Stimulated activated CD8-positive, alpha-beta memory T cell treated with anti-CD3 and anti-CD28 coated beads, Interleukin-12 subunit alpha, Interleukin-12 subunit beta, amount 100 ng/mL, for 4 hours (primary cell): Measurements from ENCODE around the gene MRPL34.

Source experiments
- DNase-seq: peaks from one replicate; pipeline ENCODE4 v3.0.0-alpha.2; 2020; ENCODE audit warnings: low read depth

MRPL34 gene

DNA sequence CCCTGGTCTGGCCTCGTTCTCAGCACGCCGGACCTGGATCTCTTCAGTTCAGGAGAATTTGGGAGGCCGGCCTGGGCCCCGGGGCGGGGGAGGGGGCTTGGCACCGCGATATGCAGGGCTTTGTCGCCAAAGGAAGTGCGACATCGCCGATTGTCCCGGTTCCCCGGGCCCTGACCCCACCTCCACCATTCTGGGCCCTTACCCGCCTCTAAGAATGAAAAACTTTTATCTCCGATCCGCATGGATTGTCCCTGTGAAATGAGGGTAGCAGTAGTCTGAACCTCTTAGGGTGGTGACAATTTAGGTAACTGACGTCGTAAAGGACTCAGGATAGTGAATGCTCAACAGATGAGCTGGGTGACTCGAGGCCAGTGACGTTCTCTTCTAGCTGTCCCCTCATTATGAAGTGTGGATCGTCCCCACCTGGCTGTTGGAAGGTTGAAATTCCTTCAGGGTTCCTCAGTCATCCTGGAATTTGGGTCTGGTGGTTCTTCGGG lies 4.3 kb downstream of the MRPL34 start:
- no peak for DNase-seq

DNA sequence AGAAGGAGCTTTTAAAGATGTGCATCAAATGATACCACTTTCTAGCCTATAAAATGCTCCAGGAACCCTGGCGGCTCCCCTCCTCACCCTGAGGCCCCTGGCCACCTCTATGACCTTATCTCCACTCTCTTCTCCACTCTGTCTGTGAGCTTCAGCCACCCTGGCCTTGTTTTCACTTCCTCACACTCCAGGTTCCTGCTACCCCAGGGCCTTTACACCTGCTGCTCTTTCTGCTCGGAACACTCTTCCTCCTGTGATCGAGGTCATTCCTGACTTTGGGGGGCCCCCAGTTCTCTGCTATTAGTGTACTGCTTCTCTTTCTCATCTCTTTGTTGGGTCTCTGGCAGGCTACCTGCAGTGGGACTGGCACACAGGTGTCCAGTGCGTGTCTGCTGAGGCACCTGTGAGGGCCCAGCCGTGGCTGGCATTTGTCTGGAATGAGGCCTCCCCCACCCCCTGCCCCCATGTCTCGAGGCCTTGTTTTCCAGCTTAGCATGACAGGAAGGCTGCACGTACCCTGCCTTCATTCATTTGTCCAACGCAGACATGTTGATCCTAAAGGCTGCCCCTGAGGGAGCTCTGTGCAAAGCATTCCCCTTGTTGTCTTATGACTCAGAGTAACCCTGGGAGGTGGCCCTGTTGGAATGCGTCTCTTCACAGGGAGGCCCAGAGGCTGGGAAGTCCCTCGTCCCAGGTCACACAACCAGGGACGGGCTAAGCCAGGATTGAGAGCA lies 6.0 kb downstream of the MRPL34 start:
- DNase-seq: no peak

DNA sequence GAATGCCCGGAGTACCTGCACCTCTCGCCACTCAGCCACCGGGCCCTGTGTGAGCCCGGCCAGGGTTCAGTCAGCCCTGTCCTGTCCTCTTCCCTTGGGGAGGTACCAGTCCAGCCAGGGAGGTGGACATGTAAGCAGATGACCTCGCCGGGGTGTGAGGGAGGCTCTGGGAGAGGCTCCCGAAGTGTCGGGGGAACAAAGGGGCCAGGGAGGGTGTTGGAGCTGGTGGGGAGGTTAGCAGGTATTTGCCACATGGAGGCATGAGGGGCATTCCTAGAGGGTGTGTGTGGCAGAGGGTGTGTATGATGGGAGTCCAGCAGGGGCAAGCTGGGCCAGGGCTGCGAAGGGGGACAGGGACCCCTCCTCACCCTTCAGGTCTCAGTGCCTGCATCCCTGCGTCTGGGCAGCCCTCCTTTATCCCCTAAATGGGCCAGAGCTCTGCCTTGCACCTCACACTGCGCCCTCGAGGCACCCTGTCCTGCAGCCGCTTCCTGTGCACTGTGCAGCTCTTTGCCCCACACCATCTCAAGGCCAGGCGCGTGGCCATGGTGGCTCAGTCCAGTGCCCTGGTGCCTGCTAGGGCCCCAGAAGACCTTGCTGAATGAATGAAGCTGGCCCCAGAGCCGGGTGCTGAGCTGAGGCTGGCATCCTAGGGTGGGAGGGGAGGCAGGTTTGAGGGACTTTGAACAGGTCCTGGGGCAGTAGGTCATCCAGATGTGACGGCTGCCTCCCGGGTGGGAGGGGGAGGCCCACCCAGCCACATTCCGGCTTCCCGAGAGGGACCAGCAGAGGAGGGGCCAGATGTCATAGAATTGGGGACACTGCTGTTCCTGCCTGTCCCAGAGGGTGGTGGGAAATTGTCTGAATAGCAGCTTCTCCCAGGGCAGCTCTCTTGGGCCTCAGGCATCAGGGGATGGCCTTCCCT lies 6.8 kb downstream of the MRPL34 start:
- no peak for DNase-seq

DNA sequence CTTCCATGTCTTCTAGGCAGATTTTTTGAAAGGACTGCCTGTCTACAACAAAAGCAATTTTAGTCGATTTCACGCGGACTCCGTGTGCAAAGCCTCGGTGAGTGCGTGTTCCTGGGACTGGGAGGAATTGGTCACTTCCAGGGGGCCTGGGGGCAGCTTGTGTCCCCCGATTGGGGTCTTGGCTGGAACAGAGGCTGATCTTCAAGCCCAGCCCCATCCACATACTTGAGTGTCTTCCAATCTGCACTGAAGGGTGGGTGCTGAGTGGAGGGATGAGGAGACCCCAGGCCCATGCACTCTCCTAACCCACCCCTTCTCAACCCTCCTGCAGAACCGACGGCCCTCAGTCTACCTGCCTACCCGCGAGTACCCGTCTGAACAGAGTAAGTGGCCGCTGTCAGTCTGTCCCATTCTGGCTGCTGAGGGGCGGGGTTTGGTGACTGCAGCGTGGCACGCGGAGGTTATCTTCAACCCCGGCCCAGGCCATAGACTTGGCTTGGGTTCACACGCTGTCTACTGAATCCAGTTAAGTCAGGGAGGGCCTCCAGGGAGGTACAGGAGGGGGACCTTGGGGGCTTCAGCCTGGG lies 8.4 kb downstream of the MRPL34 start:
- no peak for DNase-seq

DNA sequence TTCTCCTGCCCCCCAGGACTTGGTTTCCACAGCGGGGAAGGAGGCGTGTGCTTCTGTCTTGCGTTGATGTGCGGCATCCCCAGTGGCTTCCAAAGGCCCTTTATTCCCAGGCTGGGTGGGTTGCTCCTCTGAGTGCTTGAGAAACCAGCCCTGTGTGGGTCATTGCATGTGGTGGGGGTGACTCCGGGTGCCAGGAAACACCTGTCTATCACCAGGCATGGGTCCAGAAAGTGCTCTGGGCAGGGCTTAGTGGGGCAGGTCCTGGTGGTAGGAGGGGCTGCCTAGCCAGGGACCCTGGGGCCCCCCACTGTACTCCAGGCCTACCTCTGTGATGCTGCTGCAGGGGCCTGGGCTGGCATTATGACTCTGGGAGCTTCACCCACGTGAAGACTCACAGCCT lies 13.3 kb downstream of the MRPL34 start:
- DNase-seq: no peak

DNA sequence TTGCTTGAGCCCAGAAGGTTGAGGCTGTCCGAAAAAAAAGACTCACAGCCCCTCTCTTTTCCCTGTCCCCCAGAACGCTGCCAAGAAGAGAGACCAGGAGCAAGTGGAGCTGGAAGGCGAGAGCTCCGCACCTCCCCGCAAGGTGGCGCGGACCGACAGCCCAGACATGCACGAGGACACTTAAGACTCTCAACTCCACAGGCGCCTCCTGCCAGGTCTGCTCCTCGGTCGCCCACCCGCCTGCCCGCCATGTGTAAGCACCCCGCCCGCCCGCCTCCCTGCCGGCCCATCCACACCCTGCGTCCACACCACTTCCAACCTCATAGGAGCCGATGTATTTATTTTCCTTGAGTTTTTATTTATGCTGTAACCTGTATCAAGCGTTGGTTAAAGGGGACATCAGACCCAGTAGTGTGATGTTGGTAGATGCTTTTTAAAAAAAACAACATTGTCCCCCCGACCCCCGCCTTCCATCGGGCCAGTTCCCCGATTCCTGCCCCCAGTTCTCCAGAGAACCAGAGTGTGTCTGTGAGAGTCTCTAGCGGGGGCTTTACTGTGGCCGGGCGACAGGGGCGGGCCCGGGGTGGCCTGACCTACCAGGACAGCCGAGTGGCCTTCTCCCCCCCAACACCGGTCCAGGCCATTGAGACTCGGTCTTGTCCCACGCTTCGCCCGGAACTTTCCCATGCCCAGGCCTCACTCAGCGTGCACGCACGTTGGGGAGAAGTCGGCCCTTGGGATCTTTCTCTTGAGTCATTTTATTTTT lies 14.0 kb downstream of the MRPL34 start:
- no peak for DNase-seq

DNA sequence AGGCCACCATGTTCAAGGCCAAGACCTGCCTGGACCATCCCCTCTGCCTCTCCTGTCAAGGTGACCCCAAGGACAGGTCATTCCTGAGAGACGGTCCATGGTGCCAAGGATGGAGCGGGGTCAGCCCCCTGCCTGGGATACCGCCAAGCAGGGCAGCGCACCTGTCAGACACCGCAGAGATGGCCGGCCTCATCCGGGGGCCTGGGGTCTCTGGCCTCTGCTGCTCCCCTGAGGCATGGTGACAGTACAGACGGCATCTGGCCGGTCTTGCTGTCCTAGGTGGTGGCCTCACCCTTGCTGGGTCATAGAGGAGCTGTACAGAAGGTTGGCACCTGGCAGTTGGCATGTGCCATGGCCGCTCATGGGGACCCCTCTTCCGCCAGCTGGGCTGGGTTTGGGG lies 14.8 kb downstream of the MRPL34 start:
- DNase-seq: no peak

DNA sequence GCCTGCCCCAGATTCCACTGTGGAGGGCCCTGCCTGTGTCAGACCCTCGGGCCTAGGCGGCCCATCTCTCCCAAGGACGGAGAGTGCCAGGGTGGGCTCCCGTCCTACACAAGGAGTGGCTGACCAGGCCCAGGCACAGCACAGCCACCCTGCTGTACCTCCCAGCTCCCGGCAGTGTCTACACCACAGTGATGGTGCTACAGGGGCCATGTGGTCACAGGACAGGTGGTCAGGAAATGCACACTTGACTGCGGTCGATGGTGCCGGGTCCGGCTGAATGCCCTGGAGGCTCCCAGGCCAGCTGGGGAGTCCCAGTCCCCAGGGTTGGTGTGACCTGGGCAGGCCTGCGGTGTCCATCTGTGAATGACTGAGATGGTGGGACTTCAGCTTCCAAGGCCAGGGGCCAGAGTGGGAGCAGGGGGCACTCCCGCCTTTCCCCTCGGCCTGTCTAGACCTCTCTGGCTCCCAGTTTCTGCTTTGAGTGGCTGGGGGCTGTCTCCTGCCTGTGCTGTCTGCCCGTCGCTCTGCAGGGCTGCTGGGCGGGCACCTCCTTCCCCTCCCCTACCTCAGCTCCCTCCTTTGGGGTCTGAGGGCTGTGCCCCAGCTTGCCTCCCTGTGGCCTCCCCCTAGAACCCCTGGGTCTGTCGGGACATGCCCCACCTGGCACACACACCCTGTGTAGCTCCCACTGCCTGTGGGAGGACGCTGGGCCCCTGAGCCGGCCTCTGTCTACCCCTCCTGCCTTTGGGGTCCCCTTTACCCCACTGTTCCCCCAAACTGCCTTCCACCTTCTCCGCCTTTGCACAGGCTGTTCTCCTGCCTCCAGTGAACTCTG lies 16.2 kb downstream of the MRPL34 start:
- no peak for DNase-seq

DNA sequence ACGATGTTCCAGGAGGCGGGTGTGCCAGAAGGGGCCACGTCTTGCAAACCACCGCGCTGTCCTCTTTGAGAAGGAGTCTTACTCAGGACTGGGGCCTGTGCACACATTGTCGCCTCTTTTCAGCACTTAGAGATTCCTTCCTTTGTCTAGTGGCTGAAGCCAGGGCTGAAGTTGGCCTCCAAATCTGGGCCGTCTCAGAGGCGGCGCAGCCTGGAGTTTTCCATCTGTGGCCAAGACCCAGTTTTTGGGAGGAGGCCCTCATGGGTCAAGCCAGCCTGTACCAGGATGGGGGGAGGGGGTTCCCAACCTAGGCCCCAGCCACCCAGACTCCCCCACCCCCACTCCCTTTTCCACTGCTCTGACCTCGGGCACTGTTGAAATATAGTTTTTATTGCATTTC lies 17.2 kb downstream of the MRPL34 start:
- no peak for DNase-seq

DNA sequence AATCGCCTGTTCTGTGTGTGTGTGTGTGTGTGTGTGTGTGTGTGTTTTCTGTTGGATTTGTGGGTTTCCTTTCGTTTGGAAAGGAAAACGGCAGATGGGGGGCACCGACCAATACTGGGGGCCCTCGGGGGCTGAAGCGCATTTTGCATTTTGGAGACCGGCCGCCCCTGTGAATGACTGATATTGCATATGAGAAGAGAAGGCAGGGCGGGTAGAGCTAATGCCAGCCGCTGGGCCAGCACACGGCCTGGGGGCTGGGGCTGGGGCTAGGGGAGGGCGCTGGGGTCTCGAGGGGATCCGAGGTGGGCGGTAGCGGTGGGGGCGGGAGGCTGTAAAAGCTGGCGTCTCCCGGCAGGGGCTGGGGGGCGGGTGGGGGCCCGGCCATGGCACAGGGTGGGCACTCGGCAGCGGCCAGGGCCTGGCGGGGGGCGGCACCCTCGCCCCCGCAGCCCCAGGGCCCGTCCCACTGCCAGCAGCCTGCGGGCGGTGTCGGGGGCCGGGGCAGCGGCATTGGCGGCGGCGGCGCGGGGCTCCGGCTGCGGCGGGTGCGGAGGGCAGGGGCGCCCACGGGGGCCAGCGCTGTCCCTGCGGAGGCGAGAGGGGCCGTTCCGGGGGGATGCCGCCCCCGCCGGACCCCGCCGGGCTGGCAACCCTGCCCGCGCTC lies 17.8 kb downstream of the MRPL34 start:
- DNase-seq: no peak

DNA sequence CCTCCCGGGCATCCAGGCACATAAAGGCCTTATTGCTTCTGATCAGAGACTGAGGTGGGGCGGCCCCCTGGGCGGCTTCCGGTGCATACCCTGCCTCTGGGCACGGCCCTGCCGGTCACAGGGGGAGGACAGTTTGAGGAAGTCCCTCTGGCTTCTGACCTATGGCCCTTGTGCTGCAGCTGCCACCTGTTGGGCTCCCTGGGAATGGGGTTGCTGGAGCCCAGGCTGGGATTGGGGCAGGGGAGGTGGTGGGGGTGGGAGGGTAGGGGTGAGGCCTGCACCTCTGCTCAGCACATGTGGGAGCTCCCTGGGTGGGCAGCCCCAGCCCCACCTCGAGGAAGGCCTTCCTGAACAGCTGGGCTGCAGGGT lies 18.3 kb downstream of the MRPL34 start:
- DNase-seq: no peak

DNA sequence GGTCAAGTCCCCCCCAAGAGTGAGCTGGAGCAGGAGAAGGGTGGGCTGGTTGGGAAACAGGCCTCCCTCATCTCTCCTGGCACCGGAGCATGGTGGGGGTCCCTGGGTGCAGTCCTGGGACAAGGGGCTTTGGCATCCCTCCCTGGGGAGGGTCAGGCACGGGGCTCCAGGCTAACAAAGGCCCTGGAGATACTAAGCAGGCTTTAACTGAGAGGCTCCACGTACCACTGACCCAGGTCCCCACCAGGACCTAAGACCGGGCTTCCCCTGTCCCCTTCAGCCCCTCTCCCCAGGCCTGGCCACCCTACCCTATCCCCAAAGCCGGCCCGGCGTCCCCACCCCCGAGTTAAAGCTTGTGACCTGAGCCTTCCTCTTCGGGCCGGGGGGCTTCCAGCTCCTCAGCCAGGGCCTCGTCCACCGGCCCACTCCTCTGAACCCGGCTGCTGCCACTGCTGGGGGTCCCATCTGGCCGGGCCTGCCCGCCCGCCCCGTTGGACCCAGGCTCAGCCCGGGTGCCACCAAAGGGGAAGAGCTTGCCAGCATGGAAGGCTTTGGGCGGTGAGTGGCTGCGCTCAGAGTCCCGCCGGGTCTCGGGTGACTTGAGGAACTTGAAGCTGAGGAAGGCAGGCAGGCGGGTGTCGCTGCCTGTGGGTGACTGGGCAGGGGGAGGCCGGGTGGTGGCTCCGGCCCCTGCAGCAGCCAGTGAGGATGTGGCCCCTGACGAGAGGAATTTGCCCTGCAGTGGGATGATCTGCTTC lies 18.9 kb downstream of the MRPL34 start:
- no peak for DNase-seq

DNA sequence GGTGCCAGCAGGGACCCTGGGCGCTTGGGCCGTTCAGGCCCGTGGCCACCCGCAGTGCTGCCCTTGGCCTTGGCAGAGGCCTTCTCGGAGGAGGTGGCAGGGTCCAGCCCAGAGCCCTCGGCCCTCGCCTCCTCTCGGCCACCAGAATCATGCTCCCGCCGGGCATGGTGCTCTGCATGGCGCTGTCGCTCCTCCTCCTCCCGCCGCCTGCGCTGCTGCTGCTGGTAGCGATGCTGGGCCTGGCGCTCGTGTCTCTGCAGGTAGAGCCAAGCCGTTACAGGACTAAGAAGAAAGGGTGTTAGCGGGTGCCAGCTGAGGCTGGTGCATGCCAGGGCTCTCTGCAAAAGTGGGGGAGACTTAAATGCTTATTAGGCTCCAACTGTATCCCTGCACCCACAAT lies 19.5 kb downstream of the MRPL34 start:
- no peak for DNase-seq

DNA sequence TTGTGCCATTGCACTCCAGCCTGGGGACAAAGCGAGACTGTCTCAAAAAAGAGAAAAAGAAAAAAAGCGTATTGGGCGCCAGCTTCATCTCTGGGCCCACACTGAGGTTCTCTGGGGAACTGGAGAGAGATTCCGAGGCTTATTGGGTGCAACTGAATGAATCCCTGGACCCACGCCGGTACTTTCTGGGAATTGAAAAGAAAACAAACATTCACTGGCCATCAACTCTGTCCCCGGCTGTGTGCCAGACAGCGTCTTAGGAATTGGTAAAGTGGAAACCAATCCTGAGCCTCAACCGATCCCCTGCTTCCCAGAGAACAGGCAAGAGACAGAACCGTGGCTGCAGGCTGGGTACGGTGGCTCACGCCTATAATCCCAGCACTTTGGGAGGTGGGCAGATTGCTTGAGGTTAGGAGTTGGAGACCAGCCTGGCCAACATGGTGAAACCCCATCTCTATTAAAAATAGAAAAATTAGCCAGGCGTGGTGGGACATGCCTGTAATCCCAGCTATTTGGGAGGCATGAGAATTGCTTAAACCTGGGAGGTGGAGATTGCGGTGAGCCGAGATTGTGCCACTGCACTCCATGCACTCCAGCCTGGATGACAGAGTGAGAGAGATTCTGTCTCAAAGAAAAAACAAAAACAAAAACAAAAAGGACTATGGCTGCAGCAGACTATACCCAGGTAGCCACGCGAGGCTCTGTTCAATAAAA lies 20.4 kb downstream of the MRPL34 start:
- no peak for DNase-seq

DNA sequence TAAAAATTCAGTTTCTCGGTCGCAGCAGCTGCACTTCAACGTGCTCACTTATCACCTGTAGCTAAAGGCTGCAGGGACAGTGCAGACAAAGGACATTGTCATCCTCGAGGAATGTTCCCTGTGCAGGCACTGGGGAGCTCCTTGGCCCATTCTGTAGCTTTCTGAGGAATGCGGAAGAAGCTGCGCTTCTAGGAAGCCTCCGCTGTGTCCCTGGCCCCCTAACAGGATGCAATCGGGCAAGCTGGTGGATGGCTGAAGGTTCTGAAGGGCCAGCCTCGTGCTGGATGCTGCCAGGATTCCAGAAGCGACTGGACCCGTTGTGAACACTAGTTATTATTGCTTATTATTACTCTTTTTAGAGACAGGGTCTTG lies 20.9 kb downstream of the MRPL34 start:
- no peak for DNase-seq

DNA sequence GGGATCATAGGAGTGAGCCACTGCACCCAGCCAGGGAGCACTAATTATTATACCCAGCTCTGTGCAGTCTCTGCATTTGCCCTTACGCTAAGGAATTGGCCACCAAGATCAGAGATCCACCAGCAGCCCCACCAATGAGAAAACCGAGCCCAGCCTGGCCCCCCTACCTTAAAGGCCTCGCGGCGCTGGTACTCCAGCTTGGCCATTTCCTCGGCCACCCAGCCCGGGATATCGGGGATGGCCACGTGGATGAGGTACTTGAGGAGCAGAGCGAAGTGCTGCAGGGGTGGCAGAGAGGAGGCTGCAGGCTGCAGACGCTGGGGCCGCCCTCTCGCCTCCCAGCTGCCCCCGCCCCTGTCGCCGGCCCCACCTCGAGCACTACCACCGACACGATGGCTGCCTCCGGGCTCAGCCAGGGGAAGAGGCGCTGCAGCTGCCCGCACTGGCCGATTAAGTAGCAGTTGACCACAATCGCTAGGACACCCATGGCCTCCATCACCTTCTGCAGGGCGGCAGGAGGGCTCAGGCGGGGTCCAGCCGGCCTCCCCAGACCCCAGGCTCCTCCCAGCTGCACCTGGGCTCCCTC lies 21.5 kb downstream of the MRPL34 start:
- DNase-seq: no peak

DNA sequence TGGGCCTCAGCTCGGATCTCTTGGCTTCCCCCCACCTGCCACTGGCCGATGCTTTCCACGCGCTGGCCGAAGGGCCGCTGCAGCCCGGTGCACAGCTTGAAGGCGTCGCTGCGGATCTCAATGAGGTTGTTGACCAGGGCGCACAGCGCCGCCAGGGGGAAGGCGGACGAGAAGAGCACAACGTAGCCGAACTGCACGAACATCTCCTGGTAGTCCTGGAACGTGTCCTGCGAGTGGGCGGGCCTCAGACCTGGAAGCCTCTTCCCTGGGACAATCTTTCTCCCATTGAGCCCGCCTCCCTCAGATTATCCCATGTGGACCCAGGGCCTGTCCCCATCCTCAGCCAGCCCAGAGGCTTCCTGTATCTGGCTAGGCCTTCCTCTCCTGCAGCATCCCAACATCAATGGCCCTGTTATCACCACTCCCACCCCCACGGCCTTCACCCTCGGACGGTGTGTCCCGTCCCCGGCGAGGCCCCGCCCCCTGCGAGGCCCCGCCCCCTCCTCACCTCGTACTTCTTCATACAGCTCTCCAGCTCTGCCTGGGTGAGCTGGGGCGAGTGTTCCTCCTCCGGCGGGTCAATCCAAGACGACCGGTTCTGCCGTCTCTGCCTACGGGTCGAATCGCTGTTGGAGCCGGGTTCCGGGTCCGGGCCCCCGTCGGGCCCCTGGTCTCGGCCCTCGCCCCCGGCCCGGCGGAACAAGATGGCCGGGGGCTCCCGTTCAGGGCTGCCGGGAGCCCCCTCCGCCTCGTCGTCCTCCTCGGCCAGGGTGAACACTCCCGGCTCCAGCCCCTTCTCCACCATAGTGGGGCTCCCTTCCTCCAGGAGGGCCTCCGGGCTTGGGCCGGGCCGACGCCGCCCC lies 22.2 kb downstream of the MRPL34 start:
- peak; percentile 43 for DNase-seq
